HG03565 (cell line): ENCODE data around the gene TRPM8.
"Not testable (repeated sequence)": the region's sequence is repeated elsewhere in the genome, so short reads cannot be mapped to it uniquely, and the experiment has no call there.

Experiments used
- ATAC-seq: cut with Tn5 transposase; IDR thresholded peaks from one replicate; pipeline ENCODE4 v1.9.1; 2021; ENCODE audit warnings: mild to moderate bottlenecking, moderate library complexity; ENCODE audit not compliant: unreplicated experiment

The TRPM8 gene

DNA sequence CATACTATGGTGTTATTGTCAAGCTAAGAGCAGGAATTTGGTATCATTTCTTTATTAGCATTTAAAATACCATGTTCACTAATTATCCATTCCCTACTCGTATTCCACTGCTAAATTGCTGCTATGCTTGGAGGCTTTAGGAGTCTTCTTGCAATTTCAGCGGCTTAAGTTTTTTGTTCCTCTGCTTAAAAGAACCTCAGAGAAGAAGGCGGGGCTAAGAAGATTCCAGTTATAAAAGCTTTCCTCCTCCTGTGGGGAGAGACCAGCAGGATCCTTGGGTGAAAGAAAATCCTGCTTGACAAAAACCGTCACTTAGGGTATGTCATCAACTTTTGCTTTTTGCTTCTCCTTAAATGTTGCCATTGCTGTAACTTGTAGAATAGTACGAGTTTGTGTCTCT is at the start of gene TRPM8:
TRPM8 (plus strand) TSS at position 258 of the 400 bp plus-strand sequence. CDS start 9,165 bp downstream, outside the sequence.
- ATAC-seq: no peak

DNA sequence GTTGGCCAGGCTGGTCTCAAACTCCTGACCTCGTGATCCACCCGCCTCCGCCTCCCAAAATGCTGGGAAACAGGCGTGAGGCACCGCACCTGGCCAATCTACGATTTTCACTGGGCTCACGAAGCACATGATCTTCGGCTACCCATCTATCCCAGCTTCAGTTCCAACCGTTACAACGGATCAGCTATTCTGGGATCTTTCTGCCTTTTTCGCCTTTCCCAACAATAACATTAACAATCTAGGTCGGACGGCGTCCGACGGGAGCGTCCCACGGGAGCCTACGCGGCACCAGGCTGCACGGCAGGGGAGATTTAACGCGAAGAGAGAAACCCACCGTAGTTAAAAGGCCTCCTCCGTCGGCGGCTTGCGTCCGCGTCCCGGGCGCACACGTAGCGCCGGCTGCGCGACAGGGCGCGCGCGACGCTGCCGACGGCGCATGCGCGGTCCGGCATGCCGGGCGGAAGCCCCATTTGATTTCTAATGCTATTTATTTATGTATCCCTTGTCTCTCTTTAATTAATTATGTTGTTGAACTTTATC is 49.1 kb upstream of the TRPM8 start, which contains the start of gene MSL3B:
MSL3B (minus strand) TSS at position 394 of the 540 bp plus-strand sequence.
- no peak for ATAC-seq

DNA sequence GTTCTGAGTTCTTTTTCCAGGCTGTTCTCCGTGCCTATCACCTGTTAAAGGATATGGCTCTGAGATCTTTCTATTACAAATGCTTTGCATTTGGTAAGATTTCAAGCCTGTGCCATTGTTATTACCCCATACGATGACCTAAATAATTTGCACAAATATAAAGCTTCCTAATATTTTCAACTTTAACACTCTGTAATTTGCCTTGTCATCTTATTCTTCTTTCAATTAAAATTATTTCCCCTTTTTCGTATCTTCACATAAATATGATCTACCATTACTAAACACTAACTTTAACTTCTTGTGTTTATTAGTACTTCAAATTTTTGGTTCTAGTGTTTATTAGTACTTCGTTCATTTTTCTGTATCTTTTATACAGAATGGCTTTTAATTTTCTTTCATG is 45.7 kb upstream of the TRPM8 start:
- ATAC-seq: no peak

DNA sequence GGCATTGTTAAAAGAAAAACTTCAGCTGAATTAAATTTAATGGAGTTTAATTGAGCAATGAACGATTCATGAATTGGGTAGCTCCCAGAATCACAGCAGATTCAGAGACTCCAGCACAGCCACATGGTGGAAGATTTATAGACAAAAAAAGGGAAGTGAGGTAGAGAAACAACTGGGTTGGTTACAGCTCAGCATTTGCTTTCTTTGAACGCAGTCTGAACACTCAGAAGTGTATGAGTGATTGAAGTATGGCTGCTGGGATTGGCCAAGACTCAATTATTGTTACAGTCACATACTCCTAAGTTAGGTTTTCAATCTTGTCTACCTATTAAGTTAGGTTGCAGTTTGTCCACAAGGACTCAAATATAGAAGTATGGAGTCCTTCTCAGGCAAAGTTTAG is 45.0 kb upstream of the TRPM8 start:
- ATAC-seq: not testable (repeated sequence)

DNA sequence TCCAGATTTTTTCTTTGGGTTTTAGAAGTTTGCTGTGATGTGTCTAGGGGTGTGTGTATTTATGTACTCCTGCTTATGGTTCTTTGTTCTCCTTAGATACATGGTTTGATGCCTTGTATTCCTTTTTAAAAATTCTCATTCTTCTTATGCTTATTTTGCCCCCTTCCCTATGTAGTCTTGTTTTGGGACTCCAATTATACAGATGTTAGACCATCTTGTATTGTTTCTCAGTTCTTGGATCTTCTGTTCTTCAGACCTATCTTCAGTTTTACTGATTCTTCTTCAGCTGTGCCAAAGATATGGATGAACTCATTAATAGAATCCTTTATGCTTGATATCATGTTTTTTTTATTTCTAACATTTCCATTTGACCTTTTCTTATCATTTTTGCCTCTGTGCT is 34.8 kb upstream of the TRPM8 start:
- ATAC-seq: no peak

DNA sequence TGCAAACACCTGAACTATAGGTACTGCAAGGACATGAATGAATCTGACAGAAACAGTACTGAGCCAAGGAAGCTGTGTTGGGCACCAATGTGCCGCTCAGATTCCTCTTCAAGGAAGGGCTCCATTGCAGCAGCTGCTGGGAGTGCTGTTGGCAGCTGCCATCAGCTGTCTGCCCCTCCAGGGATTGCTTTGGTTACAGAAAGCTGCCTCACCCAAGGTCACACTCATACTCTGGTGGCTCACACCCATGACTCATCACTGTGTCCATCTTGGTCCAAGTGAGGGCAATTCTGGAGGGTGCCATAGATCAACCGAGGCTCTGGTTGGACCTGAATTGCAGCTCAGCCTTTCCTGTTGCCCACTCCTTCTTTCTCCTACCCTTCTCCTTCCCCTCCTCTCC is 24.4 kb upstream of the TRPM8 start:
- ATAC-seq: no peak

DNA sequence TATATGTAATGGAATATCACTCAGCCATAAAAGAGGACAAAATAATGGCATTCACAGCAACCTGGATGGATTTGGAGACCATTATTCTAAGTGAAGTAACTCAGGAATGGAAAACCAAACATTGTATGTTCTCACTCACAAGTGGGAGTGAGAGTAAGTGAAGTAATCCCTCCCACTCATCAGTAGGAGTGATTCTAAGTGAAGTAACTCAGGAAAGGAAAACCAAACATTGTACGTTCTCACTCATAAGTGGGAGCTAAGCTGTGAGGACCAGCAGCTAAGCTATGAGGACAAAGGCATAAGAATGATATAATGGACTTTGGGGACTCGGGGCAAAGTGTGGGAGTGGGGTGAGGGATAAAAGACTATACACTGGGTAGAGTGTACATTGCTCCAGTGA is 20.9 kb upstream of the TRPM8 start:
- ATAC-seq: not testable (repeated sequence)

DNA sequence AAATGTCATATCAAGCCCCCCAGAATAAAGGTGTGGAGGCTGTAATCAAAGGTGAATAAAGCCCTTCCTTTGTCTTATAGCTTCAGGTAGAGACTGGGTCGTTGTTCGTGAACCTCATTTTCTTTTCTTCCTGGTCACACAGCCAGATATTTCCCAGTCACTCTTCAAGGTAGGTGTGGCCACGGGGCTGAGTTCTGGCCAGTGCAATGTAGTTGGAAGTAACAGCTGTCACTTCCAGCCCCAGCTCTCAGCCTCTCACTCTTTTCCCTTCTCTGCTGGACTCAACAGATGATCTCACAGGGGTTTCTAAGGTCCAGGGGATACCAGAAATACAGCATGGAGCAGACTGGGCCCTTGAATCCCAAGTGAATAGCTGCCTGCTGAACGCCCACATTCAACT is 15.8 kb upstream of the TRPM8 start:
- no peak for ATAC-seq

DNA sequence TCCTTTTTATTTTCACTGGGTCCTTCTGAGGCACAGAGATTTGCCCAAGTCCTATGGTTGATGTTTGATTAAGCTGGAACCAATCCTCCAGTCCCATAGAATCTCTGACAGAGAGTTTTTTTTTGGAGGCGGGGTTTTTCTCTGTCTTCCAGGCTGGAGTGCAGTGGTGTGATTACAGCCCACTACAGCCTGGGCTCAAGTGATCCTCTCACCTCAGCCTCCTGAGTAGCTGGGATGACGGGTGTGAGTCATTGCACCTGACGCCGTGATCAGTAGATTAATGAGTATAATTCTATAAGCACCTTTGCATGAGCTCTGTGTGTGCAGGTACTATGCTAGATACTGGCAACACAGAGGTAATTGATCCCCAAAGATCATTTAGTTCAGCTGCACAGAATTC is 15.3 kb upstream of the TRPM8 start:
- no peak for ATAC-seq

DNA sequence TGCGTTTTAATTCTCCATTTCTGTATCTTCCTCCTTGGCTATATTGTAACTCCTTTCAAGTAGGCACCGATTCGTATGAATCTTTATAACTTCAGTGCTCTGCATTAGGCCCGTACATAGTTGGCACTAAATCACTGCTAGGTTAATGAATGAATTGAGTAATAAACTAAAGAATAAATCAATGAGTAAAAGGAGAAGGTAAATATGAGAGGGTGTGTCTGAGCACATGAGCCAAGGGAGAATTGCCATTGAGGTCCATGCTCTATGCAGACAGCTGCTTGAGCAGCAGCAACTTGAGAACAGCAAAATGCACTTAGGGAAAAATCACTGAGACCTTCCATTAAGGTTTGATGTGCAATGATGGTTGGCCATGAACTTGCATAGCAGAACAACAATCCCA is 11.2 kb upstream of the TRPM8 start:
- no peak for ATAC-seq

DNA sequence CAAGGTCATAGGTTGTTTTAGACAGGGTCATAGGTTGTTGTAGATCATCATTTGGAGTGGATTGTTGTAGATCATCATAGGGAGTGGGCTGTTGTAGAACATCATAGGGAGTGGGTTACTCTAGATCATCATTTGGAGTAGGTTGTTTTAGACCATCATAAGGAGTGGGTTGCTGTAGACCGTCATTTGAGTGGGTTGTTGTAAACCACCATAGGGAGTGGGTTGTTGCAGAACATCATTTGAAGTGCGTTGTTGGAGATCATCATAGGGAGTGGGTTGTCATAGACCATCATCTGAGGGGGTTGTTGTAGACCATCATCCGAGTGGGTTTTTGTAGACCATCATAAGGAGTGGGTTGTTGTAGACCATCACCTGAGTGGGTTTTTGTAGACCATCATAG is 9.5 kb upstream of the TRPM8 start:
- no peak for ATAC-seq

DNA sequence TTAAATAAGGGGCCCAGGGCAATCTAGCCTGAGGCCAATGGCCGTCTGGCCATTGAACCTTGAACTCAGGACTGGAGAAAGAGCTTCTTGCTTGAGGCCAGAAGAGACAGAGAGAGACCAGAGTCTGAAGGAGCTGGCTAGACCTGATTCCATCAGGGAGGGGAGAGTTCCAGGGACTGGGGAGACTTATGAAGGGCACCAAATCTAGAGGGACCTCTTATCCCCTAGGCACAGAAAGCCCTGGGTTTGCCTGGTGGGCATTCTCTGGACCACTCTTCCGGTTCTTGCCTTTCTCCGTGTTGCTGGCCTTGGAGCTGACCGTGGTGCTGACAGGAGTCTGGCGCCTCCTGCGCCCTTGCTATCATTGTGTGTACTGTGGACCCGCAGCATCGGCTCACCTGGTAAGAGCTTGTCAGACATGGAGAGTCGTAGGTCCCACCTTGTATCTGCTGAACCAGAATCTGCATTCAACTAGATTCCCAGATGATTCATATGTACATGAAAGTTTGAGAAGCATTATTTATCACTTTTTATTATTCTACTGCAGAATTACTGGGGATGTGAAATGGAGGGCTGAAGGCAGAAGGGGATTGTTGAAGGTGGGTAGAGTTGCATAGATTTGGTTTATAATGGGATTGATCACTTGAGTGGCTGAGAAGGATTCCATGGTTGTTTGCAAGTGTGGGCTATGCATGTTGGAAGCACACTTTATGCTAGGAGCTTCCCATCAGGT is 4.3 kb upstream of the TRPM8 start:
- no peak for ATAC-seq

DNA sequence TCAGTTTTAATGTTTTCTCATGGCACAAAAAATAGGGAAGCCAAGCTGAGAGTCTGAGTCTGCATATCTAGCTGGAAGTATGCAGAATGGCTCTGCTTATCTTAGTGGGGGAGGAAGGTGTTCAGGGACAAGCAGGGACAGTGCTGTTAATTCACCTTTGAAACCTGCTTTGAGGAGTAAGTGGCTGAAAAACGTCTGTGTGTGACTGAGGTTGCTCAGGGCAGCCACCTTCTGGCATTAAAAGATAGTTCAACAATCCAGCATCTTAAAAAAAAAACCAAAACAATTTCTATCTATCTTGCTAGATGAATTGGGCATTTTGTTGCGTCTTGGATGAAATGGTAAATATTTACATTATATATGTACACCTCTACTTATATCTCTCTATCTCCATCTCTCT is 2.0 kb upstream of the TRPM8 start:
- ATAC-seq: no peak

DNA sequence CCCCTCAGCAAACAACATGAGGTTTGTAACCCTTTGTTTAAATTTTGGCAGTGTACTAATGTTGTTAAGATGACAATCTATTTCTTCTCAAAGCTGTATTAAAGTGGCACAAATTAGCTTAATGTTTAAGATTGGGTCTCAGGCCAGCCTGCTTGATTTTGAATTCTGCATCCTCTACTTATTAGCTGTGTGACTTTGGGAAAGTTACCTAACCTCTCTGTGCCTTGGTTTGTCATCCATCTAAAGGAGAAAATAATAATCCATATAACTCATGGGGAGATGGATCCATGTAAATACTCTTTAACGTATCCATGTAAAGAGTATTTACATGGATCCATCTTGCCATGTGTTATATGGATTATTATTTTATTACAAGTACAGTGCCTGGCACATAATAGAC is 2.1 kb downstream of the TRPM8 start:
- ATAC-seq: no peak

DNA sequence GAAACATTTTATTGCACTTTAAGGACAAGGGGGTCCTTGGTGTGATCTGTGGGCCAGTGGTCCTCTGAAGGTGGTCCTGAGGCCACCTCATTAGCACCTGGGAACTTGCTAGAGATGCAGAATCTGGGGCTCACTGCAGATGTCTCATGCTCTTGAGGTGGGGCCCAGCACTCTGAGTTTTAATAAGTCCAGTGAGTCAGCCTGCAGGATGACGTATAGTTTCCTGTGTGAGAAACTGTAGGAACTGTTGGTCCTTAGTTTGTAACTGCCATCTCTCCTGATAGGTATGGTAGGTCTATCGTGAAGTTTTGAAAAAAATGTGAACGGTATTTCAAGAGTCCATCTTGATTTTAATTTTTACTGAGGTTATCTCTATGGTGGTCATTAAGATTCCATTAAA is 2.8 kb downstream of the TRPM8 start:
- ATAC-seq: no peak

DNA sequence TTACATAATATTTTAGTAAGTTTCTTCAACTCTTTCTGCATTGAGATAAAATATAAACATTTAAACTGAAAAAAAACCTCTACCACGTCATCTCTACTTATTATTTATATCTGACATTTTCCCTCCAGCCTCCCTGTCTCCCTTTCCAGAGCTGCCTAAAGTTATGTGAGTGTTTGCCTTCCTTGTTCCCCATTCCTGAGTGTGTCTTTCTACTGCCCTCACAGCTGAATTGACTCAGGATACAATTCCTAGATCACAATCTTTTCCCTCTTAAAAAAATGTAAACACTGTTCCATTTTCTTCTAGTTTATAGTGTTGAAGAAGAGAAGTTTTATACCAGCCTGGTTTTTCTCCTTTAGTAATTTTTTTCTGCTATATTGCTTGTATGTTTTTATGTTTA is 5.3 kb downstream of the TRPM8 start:
- no peak for ATAC-seq

DNA sequence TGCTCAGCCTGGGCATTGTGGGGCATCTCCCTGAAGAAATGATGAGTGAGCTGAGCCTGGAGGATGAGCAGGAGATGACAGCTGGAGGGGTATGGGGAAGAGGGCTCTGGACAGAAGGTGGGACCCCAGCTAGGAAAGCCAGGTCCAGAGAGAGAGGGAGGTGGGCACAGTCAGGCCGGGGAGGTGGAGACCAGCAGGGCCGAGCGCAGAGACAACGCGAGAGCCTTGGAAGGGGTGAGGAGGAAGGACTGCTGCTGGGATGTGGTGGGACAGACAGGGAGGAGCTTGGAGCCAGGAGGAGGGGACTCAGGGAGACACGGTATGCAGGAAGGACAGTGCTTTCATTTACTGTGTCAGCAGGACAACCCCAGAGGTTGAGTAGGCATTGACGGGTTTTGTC is 8.2 kb downstream of the TRPM8 start:
- ATAC-seq: no peak

DNA sequence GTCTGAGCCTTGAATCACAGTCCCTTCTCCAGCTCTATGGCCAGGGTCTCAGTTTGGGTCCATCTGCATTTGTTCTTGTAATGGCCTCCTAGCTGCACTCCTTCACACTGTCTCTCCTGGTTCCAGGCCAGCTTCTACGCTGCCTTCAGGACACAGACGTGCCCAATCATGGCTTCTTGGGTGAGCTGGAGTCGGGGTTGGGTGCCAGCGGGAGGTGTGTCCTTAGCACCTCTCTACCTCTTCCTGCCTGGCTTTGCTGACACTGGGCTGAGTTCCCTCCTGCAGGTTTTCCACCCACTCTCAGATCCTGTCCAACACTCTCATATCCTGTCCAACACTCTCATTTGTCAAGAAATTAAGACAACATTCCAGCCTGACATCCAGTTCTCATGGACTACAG is 9.6 kb downstream of the TRPM8 start:
- no peak for ATAC-seq

DNA sequence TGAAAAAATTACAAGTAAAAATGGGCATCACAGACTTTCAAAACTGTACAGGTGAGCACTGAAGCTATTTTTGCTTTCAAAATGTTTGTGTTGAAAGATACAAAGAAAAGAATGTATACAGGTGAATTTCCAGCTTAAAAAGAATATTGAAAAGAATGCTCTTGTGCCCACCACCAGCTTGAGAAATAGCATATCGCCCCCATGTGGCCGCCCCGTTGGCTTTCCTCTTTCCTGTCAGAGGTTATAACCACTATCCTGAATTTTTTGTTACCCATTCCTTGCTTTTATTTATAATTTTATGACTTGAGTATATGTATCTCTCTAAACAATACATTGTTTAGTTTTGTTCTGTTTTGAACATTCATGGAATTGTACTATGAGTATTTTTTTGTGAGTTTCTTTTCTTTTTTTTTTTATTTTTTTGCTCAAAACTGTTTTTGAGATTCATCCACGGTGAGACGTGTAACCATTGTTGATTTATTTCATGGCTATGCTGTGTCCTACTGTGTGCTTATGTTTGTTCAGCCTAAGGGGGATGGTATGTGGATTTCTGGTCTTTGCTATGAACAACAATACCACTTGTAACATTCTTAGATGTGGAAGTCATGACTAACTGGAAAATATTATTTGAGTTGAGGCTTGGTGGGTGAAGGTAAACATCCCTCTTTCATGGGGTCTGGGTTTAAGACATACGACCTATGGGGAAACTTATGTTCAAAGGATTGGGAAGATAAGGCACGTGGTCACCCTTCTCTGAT is 11.6 kb downstream of the TRPM8 start:
- no peak for ATAC-seq

DNA sequence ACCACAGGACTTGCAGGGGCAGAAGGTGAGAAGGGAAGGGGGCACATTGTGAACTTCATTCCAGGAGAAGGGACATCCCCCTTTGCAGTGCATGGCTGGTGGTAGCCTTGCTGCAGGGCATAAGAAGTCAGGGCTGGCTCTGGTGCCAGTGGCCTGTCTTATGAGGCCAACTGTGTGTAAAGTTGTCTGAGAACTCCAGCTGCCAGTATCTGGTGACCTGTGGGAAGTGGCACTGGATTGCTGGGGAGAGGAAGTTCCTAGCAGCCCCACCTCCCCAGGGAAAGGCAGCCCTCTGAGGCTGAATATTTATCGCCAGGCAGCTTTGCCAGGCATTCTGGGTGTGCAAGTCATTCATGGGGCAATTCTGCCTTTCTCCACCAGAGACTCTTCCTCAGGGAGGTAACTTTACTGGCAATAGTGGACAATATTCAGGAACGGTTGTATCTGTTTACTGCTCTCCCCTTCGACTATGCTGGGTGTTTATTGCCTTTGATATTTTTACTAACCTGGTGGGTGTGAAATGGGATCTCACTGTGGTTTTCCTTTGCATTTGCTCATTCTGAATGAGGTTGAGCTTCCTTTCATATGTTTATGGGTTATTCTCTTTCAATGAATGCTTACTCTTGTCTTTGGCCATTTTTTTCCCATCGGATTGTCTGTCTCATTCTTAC is 12.3 kb downstream of the TRPM8 start:
- ATAC-seq: no peak

DNA sequence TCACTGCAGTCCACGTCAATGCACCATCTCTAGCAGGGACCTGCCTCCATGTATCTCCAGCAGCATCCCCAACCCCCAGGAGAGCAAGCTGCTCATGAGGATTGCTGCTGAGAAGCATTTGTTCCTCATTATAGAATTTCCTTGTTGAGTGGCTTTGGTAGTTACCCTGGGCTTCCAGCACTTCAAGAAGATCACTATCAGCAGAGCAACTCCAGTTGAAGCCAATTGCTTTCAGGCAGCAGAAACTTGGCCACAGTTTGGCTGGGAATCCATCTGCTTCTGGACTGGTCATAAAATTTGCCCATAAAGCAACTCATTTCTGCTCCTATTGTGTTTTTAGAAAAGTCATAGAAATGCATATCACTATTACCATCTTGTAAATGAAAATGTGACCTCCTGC is 17.4 kb downstream of the TRPM8 start:
- ATAC-seq: no peak

DNA sequence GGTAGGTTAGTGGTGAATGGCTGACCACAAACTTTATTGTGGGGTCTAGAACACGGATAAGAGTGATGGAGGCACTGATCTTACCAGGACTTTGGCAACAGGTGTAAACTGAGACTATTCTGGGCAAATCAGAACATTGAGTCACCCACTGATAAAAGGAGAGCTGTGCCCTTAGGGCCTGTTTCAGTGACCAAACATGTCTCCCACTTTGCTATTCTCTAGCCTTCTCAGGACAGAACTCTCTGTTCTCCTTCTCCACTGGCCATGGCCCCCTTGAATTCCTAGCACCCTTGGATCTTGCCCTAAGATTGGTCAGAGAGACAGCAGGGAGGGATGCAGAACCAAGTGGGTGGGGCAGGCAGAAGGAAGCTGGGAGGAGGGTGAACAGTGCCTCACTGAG is 18.3 kb downstream of the TRPM8 start:
- no peak for ATAC-seq
